Measurements from ENCODE around the gene FEM1C.

Gene FEM1C

DNA sequence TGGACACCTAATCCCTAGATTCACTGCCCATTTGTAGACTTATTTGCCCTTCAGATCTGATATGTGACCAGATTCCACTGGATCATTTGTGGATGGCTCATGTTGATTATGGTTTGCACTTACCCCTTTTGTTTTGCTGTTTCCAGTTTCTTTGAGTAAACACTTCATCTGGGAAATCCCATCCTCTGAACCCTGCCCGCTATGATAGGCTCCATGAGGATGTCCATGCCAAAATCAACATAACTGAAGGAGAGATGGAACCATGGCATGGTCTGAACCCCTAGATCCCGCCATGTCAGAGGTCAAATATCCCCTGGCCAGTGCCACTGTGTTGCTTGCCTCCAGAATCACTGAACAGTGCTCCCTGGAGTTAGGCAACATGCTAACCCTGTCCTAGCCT, 11.7 kb upstream of the FEM1C start:
- DNase-seq, result no peak

GRCh38 chr5:115555084-115555633, 10.6 kb upstream of the FEM1C start:
- DNase-seq, result peak; percentile 23

- DNase-seq, result no peak
These were observed 8.5 kb upstream of the FEM1C start for GRCh38 chr5:115553082-115553481.

GRCh38 chr5:115551415-115551814, 6.8 kb upstream of the FEM1C start:
- peak; percentile 43 for DNase-seq

DNA sequence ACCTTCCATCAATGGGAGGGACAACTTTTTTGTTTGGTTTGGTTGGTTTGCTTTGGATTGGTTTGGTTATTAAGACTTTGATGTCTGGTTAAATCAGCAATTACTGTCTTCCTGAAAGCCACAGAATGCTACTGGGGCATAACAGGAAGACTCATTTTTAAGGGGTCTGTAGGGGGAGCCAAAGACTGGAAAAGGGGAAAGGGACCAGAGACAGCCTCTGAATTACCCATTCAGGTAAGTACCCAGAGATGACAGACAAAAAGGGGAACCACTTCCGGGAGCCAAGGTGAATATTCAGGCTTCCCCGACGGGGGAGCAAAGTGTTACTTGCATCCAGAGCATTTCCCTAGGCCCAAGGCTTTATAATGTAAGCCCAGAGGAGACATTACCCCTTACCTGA, 4.6 kb upstream of the FEM1C start:
- DNase-seq, result peak; percentile 59

DNA sequence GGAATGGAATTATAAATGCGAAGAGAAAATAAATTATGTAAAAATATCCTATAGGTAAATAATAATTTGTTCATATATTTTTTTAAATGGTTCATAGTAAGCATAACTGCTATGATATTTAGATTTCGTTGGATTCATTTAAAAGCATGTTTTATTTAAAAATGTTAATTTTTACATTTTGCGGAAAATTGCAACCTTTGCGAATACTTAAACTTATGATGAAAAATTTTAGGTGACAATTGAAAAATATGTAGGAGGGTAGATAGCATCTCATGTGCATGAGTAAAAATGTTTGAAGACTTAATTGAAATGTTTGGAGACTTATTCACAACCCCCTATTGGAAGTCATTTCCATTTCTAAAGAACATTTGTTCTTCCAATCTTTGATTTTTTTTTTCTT, 4.1 kb upstream of the FEM1C start:
- no peak for DNase-seq

DNA sequence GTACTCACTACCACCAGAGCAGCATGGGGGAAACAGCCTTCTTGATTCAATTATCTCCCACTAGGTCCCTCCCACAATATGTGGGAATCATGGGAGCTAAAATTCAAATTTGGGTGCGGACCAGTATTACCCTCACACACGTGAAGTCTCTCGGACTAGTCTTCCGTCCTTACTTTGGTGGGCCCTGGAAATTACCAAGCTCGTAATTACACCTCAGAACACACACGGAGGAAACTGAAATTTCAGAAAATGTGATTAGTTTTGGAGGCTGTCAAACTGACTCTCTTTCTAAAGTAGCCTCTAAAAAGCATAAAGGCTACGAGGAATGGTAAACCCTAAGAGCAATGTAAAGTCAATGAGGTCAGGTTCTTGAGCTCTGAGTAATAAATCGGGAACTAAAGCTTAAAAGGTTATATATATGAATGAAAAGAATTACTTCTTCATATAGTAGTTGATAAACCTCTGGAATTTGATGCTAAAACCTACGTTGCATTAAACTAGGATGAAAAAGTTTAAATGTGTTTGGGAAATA, 842 bp upstream of the FEM1C start:
- no peak for DNase-seq

GRCh38 chr5:115544043-115544435, 536 bp downstream of the FEM1C start:
- peak; percentile 79 for DNase-seq

DNA sequence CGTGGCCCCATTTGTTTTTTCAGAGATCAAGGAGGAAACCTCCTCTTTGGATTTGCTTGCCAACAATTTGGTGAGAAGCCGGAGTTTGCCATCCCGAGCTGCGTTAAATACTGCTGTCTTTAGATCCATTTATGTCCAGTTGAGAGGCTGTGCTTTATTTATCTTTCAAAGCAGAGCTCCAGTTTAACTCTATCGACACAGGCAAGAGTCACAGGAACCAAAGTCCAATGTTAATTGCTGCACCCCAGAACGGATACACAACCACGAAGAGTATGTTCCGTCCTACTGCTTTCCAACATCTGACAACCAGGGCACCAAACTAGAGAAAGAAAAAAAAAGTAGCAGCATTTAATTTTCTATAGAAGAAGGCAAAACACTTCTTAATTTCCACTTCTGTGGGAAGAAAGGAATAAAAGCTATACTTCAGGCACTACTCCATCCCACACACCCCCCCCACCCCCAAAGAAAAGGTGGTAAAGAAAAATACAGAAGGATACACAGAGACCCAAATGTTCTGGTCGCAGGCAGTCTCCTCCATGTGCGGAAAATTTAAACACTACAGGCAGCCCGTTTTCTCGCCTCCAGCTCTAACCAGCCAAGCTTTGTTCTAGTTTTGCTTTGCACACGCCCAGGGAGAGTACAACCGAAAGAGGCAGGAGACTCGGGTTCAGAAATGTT, 1.1 kb downstream of the FEM1C start:
- DNase-seq, result peak; percentile 15

DNA sequence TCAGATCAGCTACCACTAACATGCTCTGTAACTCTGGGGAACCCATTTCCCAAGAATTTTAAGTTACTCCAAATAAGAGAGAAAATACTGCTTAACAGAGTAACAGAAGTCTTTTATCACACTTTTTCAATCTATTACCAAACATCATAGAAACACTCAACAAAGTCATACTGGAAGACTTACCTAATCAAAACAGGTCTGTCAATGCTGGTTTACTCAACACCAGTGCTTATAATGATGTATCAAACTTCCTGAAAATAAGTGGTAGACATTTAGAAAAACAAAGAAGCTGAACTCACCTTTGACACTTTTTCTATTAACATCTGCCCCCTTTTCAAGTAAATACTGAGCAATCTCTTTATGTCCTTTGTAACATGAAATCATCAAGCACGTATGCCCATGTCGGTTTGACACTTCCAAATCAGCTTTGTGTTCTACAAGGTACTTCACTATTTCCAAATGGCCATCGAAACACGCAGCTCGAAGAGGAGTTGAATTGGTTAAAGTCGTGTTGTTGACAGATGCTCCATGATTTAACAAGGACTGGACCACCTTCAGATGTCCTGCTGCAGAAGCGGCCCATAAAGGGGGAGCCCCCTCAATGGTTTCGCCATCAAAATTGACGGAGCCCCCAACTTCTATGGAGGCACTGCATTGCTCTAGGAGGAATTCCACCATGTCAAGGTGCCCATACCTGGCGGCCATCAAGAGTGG, 1.8 kb downstream of the FEM1C start:
- DNase-seq, result peak; percentile 6

- no peak for DNase-seq
These were observed 2.5 kb downstream of the FEM1C start for GRCh38 chr5:115542086-115542485.

DNA sequence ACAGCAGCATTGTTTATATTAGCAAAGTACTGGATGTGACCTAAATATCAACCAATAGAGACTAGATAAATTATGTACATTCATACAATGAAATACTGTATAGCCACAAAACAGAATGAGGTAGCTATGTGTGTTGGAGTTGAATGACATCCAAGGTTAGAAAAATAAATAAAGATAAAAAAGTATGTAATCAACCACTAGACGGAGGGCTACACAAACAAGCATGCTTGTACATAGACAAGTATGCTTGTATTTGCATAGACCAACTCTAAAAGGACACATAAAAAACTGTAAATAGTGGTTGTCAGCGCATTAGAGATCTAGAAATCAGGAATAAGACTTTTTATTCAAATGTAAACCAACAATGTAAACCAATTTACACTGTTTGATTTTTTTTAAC, 3.0 kb downstream of the FEM1C start:
- peak; percentile 12 for DNase-seq

GRCh38 chr5:115535479-115536035, 9.0 kb downstream of the FEM1C start:
- DNase-seq, result no peak

DNA sequence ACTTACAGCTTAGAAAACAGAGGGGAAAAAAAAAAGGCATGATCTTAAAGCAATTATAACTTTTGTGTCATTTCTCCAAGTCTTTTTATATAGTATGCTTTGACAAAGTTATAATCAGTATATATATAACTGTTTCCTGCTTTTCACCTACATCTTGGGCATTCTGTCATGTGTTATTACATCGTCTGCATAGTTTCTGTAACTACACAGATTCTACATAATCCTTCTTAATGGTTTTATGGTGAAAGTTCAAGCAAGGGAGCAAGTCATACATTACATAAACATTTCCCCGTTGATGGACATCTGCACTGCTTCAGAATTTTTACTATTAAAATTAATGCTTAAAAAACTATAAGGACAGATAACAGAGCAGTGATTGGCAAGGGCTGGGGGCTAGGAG, 12.1 kb downstream of the FEM1C start:
- no peak for DNase-seq

DNA sequence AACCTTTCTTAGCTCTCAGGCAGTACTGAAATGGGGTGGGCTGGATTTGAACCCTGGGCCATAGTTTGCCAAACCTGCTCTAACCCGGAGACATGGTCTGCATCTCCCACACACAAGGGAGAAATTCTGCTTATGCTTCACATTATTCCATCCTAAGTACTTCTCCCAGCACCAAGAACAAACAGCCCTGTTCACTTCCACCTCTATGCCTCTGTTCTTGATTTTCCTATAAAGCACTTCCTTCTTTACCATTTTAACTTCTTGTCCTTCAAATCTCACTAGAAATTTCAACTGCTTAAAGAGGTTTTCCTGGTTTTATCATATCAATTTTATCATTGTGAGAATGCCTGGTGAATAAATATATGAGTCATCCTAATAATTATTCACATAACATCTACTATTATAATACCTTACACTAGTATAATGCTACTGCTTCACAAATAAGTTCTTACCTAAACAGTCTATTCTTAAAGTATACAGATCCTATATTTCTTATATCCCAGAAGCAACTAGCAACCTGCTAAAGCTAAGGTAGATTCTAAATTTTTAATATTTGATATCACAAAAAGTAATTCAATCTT, 12.7 kb downstream of the FEM1C start:
- no peak for DNase-seq

- no peak for DNase-seq
These were observed 13.2 kb downstream of the FEM1C start for GRCh38 chr5:115531380-115531779.

DNA sequence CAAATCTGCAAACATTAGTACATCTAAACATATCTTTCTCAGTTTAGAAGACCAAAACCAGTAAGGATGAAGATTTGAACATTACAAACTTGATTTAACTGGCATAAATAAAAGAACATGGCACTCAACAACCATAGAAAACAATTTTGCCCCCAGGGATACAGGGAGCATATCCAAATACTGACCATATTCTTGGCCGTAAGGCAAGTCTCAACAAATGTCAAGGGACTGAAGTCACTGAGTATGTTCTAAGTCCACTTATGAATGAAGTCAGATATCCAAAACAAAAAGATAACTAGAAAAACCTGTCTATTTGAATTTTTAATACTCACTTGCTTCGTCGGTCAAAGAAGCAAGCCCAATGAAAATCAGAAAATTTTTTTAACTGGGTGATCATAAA, 14.1 kb downstream of the FEM1C start:
- DNase-seq, result no peak

GRCh38 chr5:115526604-115527003, 18.0 kb downstream of the FEM1C start:
- DNase-seq, result no peak

DNA sequence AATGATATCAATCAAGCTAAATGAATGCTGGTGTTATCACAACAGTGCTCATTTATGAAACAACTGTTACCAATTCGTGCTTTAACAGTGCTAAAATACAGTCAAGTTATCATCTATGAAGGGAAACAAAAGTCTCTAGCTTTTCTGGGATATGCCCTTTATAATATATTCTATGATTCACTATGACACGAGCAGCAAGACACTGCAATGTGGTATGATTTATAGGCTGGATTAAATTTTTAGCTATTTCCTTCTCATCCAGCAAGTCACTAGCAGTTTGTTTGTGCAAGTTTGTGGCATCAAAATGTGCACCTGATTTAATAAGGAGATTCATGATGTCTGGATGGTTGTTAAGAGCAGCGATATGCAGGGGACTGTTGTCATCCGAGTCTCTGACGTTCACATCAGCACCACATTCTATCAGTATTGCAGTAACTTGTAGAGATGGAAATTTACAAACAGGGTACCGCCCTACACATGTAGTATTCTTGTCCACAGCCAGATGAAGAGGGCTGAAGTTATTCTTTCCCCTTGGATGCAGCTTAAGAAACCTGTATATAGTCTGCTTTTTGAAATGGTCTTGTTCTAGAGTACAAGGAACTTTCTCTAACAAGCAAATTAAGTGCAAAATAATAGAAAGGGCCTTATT, 20.3 kb downstream of the FEM1C start:
- DNase-seq, result no peak

- DNase-seq, result no peak
These were observed 21.7 kb downstream of the FEM1C start for GRCh38 chr5:115522832-115523403.

GRCh38 chr5:115520191-115520590, 24.4 kb downstream of the FEM1C start:
- no peak for DNase-seq

GRCh38 chr5:115516372-115516771, 28.2 kb downstream of the FEM1C start:
- no peak for DNase-seq

GRCh38 chr5:115514220-115514619, 30.4 kb downstream of the FEM1C start:
- DNase-seq, result no peak

All from hematopoietic multipotent progenitor cell treated with erythropoietin and hydrocortisone succinate and interleukin-3 and kit ligand, for 4 days (in vitro differentiated cells).